ENCODE data around the gene PGS1.
A peak's percentile ranks its signal among the peaks of the same experiment; 100 is the strongest.

PGS1 gene

GRCh38 chr17:78377858-78378224 is 608 bp upstream of the PGS1 start:
- TF ChIP-seq GATA1 (IDR thresholded peaks at IDR 0.05; ENCODE audit: low read depth, low read length) (no peak), POLR2A (IDR thresholded peaks at IDR 0.05; ENCODE audit: low read length) (no peak)
- DNase-seq: peak in 1 of 2 experiments; percentile 30

DNA sequence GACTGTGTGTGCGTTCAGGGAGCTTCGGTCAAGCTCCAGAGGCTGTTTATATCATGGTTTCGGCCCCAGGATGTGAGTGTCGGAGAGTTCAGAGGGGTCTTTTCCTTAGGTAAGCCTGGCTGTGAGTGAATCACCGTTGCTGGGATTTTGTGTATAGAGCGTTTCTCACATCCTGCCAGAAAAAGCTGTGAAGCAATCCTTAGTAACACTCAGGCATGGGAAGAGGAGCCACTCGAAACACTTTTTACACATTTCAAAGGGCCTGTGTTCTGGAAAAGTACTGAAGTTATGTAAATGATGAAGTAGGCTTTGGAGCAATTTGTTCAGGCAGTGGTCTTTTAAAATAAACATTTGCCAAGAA is 662 bp downstream of the PGS1 start:
- TF ChIP-seq GATA1 (IDR thresholded peaks at IDR 0.05; ENCODE audit: low read depth, low read length): no peak
- no peak for TF ChIP-seq POLR2A (IDR thresholded peaks at IDR 0.05; ENCODE audit: low read length)
- DNase-seq: no peak

DNA sequence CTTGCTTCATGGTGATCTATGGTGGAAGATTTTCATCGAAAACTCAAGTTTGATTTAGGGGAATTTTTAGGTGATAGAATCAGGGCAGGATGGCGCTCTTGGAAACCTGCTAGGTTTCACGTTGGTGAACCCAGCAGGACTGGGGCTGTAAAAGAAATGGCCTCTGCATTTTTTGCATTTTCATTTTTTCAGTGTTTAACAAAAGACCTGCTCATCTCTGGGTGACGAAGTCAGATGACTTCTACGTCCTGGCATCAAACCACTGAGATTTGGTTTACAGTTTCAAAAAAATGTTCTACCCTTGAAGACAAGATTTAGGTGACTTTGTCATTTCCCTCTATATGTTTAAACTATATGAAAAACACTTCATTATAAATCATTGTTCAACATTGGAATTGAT is 1.9 kb downstream of the PGS1 start:
- TF ChIP-seq POLR2A (IDR thresholded peaks at IDR 0.05; ENCODE audit: low read length): no peak
- no peak for TF ChIP-seq GATA1 (IDR thresholded peaks at IDR 0.05; ENCODE audit: low read depth, low read length)
- no peak for DNase-seq

- TF ChIP-seq POLR2A (IDR thresholded peaks at IDR 0.05; ENCODE audit: low read length) (no peak), GATA1 (IDR thresholded peaks at IDR 0.05; ENCODE audit: low read depth, low read length) (no peak)
- DNase-seq: peak; percentile 52 to 59
Observed at GRCh38 chr17:78381601-78382232, 3.3 kb downstream of the PGS1 start.

GRCh38 chr17:78383725-78384471 is 5.4 kb downstream of the PGS1 start:
- peak in 1 of 2 experiments; percentile 9 for DNase-seq

DNA sequence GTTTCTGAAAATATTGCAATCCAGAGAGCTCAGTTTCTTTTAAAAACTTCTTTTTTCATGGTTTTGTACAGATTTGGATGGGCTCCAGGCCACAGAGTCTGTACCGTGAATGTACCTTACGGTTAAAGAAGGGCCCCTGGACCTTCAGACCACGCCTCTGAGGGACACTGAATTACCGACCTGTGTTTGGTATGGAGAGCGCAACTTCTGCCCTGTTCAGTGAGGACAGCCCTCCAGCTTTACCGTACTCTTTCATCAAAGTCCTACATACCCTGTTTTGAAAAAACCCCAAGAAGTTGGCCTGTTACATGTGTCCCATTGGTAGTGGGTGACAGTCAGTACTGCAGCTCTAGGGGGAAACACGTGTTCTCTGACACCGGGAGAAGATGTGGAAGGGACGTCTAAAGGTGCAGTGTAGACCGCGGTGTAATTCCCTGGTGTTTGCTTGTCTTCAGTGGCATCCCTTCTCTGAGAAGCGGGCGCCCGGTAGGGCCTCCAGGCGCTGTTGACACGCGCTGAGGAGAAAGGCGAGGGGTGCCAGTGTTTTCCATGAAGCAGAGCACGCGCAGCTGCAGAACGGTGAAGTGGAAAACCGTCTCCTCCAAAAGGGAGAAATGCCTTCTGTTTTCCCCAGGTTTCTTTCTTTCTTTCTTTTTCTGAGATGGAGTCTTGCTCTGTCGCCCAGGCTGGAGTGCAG is 6.2 kb downstream of the PGS1 start:
- TF ChIP-seq POLR2A (IDR thresholded peaks at IDR 0.05; ENCODE audit: low read length) (no peak), GATA1 (IDR thresholded peaks at IDR 0.05; ENCODE audit: low read depth, low read length) (no peak)
- no peak for DNase-seq

More at GRCh38 chr17:78383725-78384471, 5.4 kb downstream of the PGS1 start:
- TF ChIP-seq POLR2A (IDR thresholded peaks at IDR 0.05; ENCODE audit: low read length) (no peak), GATA1 (IDR thresholded peaks at IDR 0.05; ENCODE audit: low read depth, low read length) (no peak)

DNA sequence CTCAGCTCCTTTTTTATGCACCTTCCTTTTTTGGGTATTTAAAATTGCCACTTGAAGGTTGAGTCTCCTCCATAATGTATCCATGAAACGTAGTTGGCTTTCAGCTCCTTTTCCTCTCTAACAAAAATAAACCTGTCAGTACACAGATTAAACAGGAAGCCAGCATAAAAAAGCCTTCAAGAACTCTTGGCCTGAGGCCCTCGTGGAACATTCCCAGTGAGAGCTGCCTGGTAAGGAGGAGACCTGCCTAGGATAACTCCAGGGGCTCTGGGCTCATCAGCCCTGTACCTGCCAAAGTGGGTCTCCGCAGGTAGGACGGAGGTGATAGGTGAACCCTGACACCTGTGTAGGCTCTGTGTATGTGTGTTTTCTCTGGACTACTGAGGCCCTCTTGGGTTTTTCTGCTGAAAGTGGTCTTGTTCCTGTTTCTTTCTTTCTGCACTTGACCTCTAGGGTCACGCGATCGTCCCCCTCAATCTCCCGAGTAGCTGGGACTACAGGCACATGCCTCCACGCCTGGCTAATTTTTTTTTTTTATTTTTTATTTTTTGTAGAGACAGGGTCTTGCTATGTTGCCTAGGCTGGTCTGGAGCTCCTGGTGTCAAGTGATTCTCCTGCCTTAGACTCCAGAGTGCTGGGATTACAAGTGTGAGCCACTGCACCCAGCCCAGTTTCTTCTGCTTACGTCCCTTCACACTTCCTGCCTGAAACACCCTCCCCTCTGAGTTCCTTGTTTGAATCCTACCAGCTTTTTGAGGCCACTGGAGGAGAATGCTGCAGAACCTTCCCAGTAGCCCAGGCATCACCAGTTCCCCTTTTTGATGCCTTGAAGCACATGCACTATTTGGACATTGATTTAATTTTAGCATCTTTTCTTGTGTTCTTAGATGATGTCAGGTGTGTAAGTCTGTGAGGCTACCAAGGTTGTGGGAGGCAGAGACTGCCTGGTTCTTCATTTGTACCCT is 9.8 kb downstream of the PGS1 start:
- DNase-seq: no peak
- TF ChIP-seq POLR2A (IDR thresholded peaks at IDR 0.05; ENCODE audit: low read length): no peak
- no peak for TF ChIP-seq GATA1 (IDR thresholded peaks at IDR 0.05; ENCODE audit: low read depth, low read length)

- no peak for DNase-seq
- TF ChIP-seq POLR2A (IDR thresholded peaks at IDR 0.05; ENCODE audit: low read length): no peak
- TF ChIP-seq GATA1 (IDR thresholded peaks at IDR 0.05; ENCODE audit: low read depth, low read length): no peak
Observed at GRCh38 chr17:78390241-78391050, 12.0 kb downstream of the PGS1 start.

DNA sequence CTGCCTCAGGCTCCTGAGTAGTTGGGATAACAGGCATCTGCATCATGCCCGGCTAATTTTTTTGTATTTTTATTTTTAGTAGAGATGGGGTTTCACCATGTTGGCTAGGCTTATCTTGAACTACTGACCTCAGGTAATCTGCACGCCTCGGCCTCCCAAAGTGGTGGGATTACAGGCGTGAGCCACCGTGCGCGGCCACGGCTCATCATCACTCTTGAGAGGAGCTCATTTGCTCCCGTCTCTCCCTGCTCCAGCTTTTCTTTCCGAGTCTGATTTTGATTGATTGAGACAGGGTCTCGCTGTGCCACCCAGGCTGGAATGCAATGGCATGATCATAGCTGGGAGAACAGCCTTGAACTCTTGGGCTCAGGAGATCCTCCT is 12.6 kb downstream of the PGS1 start:
- DNase-seq: no peak
- TF ChIP-seq POLR2A (IDR thresholded peaks at IDR 0.05; ENCODE audit: low read length) (no peak), GATA1 (IDR thresholded peaks at IDR 0.05; ENCODE audit: low read depth, low read length) (no peak)

DNA sequence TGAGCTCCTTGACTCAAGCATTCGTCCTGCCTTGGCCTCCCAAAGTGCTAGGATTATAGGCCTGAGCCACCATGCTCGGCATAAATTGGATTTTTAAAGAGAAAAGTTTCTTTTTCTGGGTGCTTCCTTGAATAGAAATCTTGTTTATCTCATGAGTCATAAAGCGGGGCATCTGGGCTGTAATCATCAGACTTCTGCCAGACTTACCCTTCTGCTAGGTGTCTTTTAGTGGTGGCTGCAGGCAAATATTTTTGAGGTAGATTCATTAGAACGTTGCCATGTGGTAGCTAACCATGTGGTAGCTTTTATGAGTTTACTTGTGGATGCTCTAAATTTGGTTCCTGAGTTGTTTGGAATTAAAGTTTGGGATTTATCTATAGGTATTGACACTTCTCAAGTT is 13.4 kb downstream of the PGS1 start:
- no peak for DNase-seq
- TF ChIP-seq POLR2A (IDR thresholded peaks at IDR 0.05; ENCODE audit: low read length): no peak
- no peak for TF ChIP-seq GATA1 (IDR thresholded peaks at IDR 0.05; ENCODE audit: low read depth, low read length)

GRCh38 chr17:78392295-78392694 is 13.8 kb downstream of the PGS1 start:
- no peak for DNase-seq

GRCh38 chr17:78393575-78393974 is 15.1 kb downstream of the PGS1 start:
- no peak for DNase-seq

More at GRCh38 chr17:78392295-78392694, 13.8 kb downstream of the PGS1 start:
- TF ChIP-seq GATA1 (IDR thresholded peaks at IDR 0.05; ENCODE audit: low read depth, low read length): no peak
- TF ChIP-seq POLR2A (IDR thresholded peaks at IDR 0.05; ENCODE audit: low read length): no peak

DNA sequence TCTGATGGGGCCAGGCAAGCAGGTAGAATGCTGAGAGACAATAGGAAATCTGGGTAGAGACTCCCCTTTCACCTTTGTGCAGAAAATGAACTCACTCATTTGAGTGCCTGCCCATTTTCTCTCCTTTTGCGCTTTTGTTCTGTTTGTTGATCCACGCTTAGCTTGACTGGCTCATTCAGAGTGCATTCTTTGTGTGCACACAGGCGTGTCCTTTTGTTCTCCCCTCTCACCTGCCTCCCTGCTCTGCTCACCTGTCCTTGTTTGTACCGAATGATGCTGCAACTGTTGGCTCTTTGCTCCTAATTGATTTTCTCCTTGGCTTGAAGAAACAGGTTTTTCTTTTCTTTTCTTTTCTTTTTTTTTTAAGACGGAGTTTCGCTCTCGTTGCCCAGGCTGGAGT is 15.8 kb downstream of the PGS1 start:
- TF ChIP-seq POLR2A (IDR thresholded peaks at IDR 0.05; ENCODE audit: low read length) (no peak), GATA1 (IDR thresholded peaks at IDR 0.05; ENCODE audit: low read depth, low read length) (no peak)

More at GRCh38 chr17:78393575-78393974, 15.1 kb downstream of the PGS1 start:
- TF ChIP-seq POLR2A (IDR thresholded peaks at IDR 0.05; ENCODE audit: low read length): no peak

More for the DNA sequence above, 15.8 kb downstream of the PGS1 start:
- DNase-seq: no peak

All from erythroblast (primary cell).